GM10248 (cell line): ENCODE measurements around the gene CDH24.
A peak's percentile ranks its signal among the peaks of the same experiment; 100 is the strongest.

Experiments
- CTCF ChIA-PET: fragments of 300-600 bp; sonication (Branson Sonifier 250); formaldehyde crosslinking; extraction: SDS; loops from one replicate; lab custom pipeline; 2021; ENCODE audit warnings: antibody characterized with exemption; lab: Yijun Ruan, JAX
- POLR2A ChIA-PET: fragments of 350-650 bp; sonication (Branson Sonifier 250); formaldehyde crosslinking; extraction: SDS; loops from one replicate; lab custom pipeline; 2020; ENCODE audit warnings: antibody characterized with exemption; lab: Yijun Ruan, JAX
- DNase-seq: peaks from one replicate; pipeline ENCODE4 v3.0.0; 2012; ENCODE audit errors: extremely low spot score
- TF ChIP-seq, protein P1 (sequence below): IDR thresholded peaks from 2 replicates; pipeline ENCODE4 v1.5.1; 2012; ENCODE audit warnings: mild to moderate bottlenecking, low read depth; ENCODE audit errors: extremely low read depth, missing control alignments, control extremely low read depth

CDH24 gene

DNA sequence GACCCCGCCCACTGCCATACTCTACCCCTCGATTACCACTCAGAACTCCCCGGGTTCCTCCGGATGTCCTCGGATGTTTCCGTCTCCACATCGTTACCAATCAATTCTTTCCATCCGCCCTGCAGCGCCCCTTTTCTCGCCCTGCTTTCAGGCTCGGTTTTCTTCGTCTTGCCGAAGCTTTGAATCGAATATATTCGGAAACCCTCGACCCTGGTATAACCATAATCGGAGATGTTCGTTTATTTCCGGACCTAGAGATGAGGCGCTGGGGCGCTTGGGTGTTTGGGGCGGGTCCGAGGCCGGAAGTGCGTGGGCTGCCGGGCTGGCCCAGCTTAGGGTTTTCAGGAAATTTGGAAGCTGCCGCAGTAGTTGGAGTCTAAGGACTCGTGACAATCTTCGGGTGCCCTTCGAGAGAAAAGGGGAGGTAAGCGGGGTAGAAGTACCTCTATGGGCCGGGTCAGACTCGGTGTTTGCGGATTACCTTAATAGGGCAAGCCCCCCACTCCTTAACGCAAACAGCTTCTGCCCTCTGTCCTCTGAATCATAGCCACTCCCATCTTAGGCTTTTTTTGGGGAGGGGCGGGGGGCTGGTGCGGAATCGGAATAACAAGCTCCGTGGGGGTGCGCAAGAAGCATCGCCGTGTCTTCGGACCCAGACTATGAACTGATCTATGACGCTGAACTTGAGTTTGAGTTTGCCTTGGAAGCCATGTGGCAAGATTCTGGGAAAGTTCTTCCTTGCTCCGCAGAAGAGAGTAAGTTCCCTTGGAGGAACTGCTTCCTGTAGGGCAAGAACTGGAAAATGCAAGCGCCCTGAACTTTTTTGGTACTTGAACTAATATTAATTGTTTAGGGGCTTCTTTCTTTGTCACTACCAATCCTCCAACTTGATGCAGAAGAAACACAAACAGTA, 38.1 kb upstream of the CDH24 start, which contains the start of gene C14orf119:
Gene C14orf119, plus strand, starts transcription at position 310 of the 913 bp plus-strand sequence. CDS start 2,154 bp downstream, outside the sequence.
- TF ChIP-seq, protein P1, sequence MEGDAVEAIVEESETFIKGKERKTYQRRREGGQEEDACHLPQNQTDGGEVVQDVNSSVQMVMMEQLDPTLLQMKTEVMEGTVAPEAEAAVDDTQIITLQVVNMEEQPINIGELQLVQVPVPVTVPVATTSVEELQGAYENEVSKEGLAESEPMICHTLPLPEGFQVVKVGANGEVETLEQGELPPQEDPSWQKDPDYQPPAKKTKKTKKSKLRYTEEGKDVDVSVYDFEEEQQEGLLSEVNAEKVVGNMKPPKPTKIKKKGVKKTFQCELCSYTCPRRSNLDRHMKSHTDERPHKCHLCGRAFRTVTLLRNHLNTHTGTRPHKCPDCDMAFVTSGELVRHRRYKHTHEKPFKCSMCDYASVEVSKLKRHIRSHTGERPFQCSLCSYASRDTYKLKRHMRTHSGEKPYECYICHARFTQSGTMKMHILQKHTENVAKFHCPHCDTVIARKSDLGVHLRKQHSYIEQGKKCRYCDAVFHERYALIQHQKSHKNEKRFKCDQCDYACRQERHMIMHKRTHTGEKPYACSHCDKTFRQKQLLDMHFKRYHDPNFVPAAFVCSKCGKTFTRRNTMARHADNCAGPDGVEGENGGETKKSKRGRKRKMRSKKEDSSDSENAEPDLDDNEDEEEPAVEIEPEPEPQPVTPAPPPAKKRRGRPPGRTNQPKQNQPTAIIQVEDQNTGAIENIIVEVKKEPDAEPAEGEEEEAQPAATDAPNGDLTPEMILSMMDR = no peak
- POLR2A ChIA-PET = interaction anchor here (0.6 to 1.6 kb wide), 12 partner anchors 16 to 789 kb away, joined by 3 to 7 read pairs (median 4); partner anchors contain the start of genes HAUS4, PABPN1 and PSMB5
- CTCF ChIA-PET = interaction anchor here (0.7 to 3.2 kb wide), 27 partner anchors 10 to 415 kb away, joined by 3 to 38 read pairs (median 5); partner anchors contain the start of genes AJUBA, CDH24, PABPN1 and PRMT5
- peak; percentile 99 for DNase-seq

DNA sequence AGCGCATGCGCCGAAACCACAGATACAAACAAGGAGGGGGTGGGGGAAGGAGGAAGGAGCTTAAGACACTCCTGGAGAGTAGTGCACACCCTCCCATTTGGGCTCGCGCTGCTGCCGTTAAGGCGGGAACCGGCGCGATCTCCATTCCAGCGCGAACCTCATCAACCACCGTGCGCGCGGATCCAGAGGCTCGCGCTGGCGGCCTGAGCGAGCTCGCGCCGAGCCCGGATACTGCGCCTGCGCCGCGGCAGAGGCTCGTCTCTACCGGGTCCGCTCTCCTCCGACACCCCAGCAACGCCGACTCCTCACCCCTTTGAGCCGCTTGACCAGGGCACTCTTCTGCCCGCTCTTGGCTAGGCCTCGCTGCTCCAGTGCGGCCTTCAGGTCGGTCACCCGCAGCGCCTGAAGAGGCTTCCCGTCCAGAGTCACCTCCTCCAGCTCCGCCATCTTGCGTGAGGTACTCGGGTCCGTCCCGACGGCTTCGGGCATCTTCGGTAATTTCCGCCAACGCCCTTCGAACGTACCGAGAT, 37.4 kb upstream of the CDH24 start, which contains the start of gene ACIN1:
Gene ACIN1, minus strand, starts transcription at position 471 of the 530 bp plus-strand sequence. Its CDS starts 24 bp downstream, at position 447.
- ChIA-PET POLR2A (interaction anchor here (0.6 to 1.6 kb wide), 12 partner anchors 18 to 800 kb away, joined by 3 to 7 read pairs (median 4); partner anchors contain the start of genes HAUS4, PABPN1 and PSMB5), CTCF (interaction anchor here (0.7 to 3.2 kb wide), 26 partner anchors 9 to 416 kb away, joined by 3 to 38 read pairs (median 5); partner anchors contain the start of genes AJUBA, CDH24, PABPN1 and PRMT5)
- DNase-seq = peak; percentile 77
- TF ChIP-seq, protein P1 = no peak

DNA sequence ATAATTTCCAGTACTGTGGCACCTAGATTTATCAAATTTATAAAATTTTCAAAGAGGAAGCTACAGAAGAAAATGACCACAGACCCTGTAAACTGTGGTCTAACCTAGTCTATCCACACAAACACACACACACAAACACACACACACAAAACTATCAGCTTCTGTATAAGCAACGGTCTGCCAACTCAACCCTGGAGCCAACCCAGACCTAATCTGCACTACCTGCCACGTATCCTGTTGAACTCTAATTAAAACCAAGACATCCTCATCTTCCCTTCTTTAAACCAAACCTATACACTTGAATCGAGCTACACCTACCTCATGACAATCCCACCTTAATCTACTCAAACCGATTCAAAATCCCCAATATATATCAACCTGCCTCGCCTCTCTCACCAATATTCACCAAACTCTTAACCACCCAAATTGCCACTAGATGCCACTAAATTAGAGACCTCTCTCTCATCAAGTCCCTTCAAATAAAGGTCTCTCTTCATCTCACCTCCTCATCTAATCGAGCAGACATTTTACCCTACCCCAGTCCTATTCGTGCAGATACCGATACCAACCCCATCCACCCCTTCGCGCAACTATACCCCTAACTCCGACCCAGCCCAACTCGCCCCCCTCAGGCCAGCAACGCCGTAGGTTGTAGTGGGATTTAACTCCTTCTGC, 36.8 kb upstream of the CDH24 start:
- CTCF ChIA-PET = interaction anchor here (0.7 to 3.2 kb wide), 25 partner anchors 8 to 416 kb away, joined by 3 to 38 read pairs (median 5); partner anchors contain the start of genes AJUBA, CDH24, PABPN1 and PRMT5
- POLR2A ChIA-PET = interaction anchor here (0.6 to 1.6 kb wide), 6 partner anchors 17 to 800 kb away, joined by 3 to 7 read pairs (median 4); partner anchors contain the start of gene PABPN1
- TF ChIP-seq, protein P1 = peak; percentile 8
- no peak for DNase-seq

DNA sequence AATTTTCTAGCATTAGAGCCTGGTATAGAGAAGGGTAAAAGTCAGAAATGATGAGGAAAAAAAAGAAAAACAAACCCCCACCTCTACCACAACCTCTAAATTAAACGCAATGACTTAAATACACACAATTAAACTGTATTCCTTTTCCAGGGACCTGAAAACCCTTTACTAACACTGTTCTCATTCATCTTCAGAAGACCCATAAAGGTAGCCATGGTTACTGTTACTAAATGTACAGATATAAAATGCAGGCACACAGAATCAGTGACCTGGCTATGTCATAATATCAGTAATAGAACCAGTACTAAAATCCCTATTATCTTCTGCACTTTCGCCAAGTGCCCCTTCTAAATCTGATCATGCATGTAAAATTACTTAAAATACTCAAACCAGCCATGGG, 36.2 kb upstream of the CDH24 start:
- CTCF ChIA-PET = interaction anchor here (1.6 to 3.2 kb wide), 9 partner anchors 14 to 99 kb away, joined by 4 to 38 read pairs (median 11); partner anchors contain the start of gene CDH24
- no peak for DNase-seq
- TF ChIP-seq, protein P1 = no peak
- POLR2A ChIA-PET = no interaction called here

DNA sequence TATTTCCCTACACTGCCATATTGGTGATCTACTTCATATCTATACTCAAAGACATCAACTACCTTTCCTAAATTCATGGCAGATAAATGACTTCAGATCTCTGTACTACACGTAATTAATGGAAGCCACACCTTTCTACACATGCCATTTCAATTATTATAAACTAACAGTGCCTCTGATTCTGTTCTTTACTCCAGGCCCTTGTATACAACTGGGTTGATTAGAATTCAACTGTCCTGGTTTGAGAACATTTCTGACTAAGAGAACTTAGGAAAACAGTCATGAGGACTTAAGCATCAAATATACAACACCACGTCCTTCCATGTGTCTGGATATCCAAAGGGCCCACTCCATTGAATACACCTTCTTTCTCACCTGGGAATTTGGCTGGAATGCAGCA, 35.8 kb upstream of the CDH24 start:
- no peak for DNase-seq
- TF ChIP-seq, protein P1 = no peak
- POLR2A ChIA-PET = no interaction called here
- CTCF ChIA-PET = interaction anchor here (1.0 to 6.3 kb wide), 4 partner anchors 15 to 28 kb away, joined by 6 to 50 read pairs (median 26); no protein-coding TSS in a partner anchor
